ENCODE data around the gene RGCC.
"Not testable (repeated sequence)": the region's sequence is repeated elsewhere in the genome, so short reads cannot be mapped to it uniquely, and the experiment has no call there.

The RGCC gene

DNA sequence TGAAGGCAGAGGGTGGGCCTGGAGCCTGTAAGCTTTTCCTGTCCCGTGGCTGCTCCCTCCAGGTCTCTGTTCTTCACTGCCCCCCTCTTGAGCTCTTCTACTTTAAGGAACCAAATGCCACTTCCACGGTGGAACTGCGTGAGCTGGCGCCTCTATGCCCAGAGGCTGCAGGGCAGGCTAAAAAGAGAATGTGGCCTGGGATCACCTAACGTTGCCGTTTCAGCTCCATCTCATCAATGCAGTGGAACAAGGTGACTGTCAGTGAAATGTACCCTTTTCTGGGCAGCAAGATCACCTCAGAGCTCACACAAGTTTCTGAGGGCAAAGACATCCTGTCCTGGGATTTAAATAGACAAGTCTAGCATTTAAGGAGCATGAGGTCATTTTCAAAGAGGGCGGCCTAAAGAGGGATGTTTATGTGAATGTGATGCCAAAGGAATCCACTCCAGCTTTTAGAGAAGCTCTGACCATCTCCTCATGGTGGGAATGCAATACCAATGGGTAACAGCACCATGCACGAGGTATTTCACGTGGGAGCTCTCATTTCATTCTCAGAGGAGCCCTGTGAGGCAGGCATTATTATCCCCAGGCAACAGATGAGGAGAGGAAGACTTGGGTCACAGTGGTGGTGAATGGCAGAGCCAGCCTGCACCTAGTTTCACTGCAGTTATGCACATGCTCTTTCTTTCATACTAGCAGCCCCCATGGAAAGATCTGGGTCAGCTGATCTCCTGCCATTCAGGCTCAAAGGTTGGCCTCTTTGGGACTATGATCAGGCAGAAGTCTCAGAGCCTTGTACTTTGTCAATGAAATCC, 39.3 kb downstream of the RGCC start:
- Histone ChIP-seq H3K9ac (ENCODE audit: low read length in 5 of 5) (no peak overlapping the region), H3K4me3 (ENCODE audit: low read depth in 1 of 5, low read length in 5 of 5) (no peak overlapping the region), H3K36me3 (ENCODE audit: control insufficient read depth in 5 of 5, insufficient read depth in 5 of 5, low read length in 5 of 5) (no peaks in the 10 kb centered on the region), H3K9me3 (ENCODE audit: control insufficient read depth in 5 of 5, low read length in 5 of 5) (no peaks in the 10 kb centered on the region), H3K27ac (ENCODE audit: low read depth, low read length) (no peak overlapping the region), H3K4me1 (ENCODE audit: control insufficient read depth in 5 of 5, insufficient read depth in 5 of 5, low read length in 5 of 5) (peaks cover 12 to 71% (median 58%) of the 10 kb centered on the region in 5 donors), H3K27me3 (ENCODE audit: control insufficient read depth in 5 of 5, insufficient read depth in 4 of 5, low read length in 5 of 5) (no peaks in the 10 kb centered on the region)

DNA sequence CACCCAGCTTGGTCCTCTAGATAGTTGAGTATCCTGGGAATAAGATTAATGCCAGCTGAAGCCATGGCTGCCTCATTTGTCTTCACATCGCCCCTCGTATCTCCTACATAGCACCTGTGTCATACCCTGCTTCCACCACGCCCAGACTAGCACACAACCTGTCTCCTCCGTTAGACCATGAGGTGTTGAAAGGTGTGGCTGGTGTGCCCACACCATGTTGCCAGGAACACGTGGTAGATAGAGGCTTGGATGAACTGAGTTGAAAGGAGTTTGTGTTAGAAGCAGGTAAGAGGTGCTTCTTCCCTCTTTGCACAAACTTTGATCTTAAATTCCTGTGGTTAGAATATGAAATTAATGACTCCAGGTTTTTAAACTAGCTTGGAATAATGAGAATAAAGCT, 40.1 kb downstream of the RGCC start:
- Histone ChIP-seq H3K9me3 (ENCODE audit: control insufficient read depth in 5 of 5, low read length in 5 of 5) (no peaks in the 10 kb centered on the region), H3K9ac (ENCODE audit: low read length in 5 of 5) (no peak overlapping the region), H3K27me3 (ENCODE audit: control insufficient read depth in 5 of 5, insufficient read depth in 4 of 5, low read length in 5 of 5) (no peaks in the 10 kb centered on the region), H3K4me3 (ENCODE audit: low read depth in 1 of 5, low read length in 5 of 5) (no peak overlapping the region), H3K36me3 (ENCODE audit: control insufficient read depth in 5 of 5, insufficient read depth in 5 of 5, low read length in 5 of 5) (no peaks in the 10 kb centered on the region), H3K27ac (ENCODE audit: low read depth, low read length) (no peak overlapping the region), H3K4me1 (ENCODE audit: control insufficient read depth in 5 of 5, insufficient read depth in 5 of 5, low read length in 5 of 5) (peaks cover 11 to 67% (median 53%) of the 10 kb centered on the region in 5 donors)

DNA sequence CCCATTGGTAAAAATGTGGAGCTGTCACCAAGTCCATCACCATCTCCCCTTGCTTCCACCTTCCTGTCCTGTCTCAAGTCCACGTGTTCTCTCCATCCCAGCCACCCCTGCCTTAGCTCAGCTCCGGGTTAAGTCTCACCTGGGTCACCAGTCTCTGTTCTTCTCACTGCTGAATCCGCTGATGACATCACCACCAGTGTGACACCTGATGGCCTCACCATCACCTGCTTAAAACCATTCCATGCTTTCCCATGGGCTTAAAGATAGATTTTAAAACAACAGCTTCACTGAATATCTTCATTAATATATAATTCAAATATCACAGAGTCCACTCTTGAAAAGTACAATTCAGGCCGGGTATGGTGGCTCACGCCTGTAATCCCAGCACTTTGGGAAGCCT, 42.1 kb downstream of the RGCC start:
- peaks cover 9 to 47% (median 33%) of the 10 kb centered on the region in 5 donors for H3K4me1 ChIP-seq (ENCODE audit: control insufficient read depth in 5 of 5, insufficient read depth in 5 of 5, low read length in 5 of 5)
- no peaks in the 10 kb centered on the region for H3K36me3 ChIP-seq (ENCODE audit: control insufficient read depth in 5 of 5, insufficient read depth in 5 of 5, low read length in 5 of 5)
- no peak overlapping the region for H3K4me3 ChIP-seq (ENCODE audit: low read depth in 1 of 5, low read length in 5 of 5)
- no peaks in the 10 kb centered on the region for H3K27me3 ChIP-seq (ENCODE audit: control insufficient read depth in 5 of 5, insufficient read depth in 4 of 5, low read length in 5 of 5)
- no peak overlapping the region for H3K27ac ChIP-seq (ENCODE audit: low read depth, low read length)
- H3K9ac ChIP-seq (ENCODE audit: low read length in 5 of 5): no peak overlapping the region
- H3K9me3 ChIP-seq (ENCODE audit: control insufficient read depth in 5 of 5, low read length in 5 of 5): peaks cover 0 to 3% (median 0%) of the 10 kb centered on the region in 5 donors

DNA sequence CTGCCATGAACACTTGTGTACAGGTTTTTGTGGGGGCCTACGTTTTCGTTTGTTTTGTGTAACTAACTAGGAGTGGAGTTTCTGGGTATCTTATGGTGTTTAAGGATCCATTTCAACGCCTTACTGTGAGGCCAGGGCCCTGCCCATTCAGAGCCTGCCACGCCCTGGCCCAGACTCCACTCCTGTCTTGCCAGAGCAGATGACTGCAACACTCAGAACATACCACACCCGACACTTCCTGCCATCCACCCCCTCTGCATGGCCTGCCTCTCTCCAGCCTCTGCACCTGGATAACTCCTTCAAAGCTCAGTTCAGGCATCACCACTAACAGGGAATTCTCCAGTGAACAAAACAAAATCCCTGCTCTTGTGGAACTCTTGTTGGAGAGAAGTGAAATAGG, 43.2 kb downstream of the RGCC start:
- no peaks in the 10 kb centered on the region for H3K27me3 ChIP-seq (ENCODE audit: control insufficient read depth in 5 of 5, insufficient read depth in 4 of 5, low read length in 5 of 5)
- no peak overlapping the region for H3K9ac ChIP-seq (ENCODE audit: low read length in 5 of 5)
- no peaks in the 10 kb centered on the region for H3K36me3 ChIP-seq (ENCODE audit: control insufficient read depth in 5 of 5, insufficient read depth in 5 of 5, low read length in 5 of 5)
- H3K9me3 ChIP-seq (ENCODE audit: control insufficient read depth in 5 of 5, low read length in 5 of 5): peaks cover 0 to 3% (median 0%) of the 10 kb centered on the region in 5 donors
- H3K4me3 ChIP-seq (ENCODE audit: low read depth in 1 of 5, low read length in 5 of 5): no peak overlapping the region
- no peak overlapping the region for H3K27ac ChIP-seq (ENCODE audit: low read depth, low read length)
- H3K4me1 ChIP-seq (ENCODE audit: control insufficient read depth in 5 of 5, insufficient read depth in 5 of 5, low read length in 5 of 5): peaks cover 5 to 36% (median 22%) of the 10 kb centered on the region in 5 donors

DNA sequence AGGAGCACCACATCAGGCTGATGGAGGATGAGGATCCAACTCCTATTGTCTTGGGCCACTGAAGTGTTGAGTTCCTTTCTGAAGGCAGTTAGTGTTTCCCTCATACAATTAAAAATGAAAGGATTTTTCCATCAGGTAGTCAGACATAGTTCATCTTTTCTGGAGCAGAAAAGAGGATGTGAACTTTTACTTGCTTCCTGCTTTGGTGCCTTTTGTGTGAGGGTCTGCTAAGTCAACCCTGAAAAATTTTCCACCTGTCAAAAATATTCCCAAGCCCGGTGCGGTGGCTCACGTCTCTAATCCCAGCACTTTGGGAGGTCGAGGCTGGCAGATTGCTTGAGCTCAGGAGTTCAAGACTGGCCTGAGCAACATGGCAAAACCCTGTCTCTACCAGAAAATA, 43.9 kb downstream of the RGCC start:
- H3K9me3 ChIP-seq (ENCODE audit: control insufficient read depth in 5 of 5, low read length in 5 of 5): peaks cover 0 to 3% (median 0%) of the 10 kb centered on the region in 5 donors
- no peak overlapping the region for H3K27ac ChIP-seq (ENCODE audit: low read depth, low read length)
- H3K9ac ChIP-seq (ENCODE audit: low read length in 5 of 5): no peak overlapping the region
- peaks cover 3 to 28% (median 17%) of the 10 kb centered on the region in 5 donors for H3K4me1 ChIP-seq (ENCODE audit: control insufficient read depth in 5 of 5, insufficient read depth in 5 of 5, low read length in 5 of 5)
- no peaks in the 10 kb centered on the region for H3K36me3 ChIP-seq (ENCODE audit: control insufficient read depth in 5 of 5, insufficient read depth in 5 of 5, low read length in 5 of 5)
- H3K27me3 ChIP-seq (ENCODE audit: control insufficient read depth in 5 of 5, insufficient read depth in 4 of 5, low read length in 5 of 5): no peaks in the 10 kb centered on the region
- no peak overlapping the region for H3K4me3 ChIP-seq (ENCODE audit: low read depth in 1 of 5, low read length in 5 of 5)

DNA sequence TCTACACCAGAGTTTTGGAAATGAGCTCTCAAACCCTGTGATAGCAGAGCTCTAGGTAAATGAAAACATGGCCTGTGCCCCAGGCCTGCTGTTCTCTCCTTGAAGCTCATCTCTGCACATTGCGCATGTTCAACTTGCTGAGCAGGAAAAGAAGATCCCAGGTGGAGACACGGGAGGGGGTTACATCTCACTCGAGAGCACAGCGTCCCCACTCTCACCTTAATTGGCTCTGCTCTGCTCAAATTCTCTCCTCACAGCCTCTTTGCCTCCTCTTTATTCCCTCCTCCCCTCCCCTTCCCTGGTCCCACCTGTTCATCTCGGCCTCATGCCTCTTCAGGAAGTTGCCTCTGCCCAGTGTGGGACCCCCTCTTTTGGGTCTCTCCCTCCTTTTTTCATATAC, 44.7 kb downstream of the RGCC start:
- H3K9me3 ChIP-seq (ENCODE audit: control insufficient read depth in 5 of 5, low read length in 5 of 5): peaks cover 0 to 3% (median 0%) of the 10 kb centered on the region in 5 donors
- no peak overlapping the region for H3K27ac ChIP-seq (ENCODE audit: low read depth, low read length)
- H3K27me3 ChIP-seq (ENCODE audit: control insufficient read depth in 5 of 5, insufficient read depth in 4 of 5, low read length in 5 of 5): no peaks in the 10 kb centered on the region
- no peak overlapping the region for H3K9ac ChIP-seq (ENCODE audit: low read length in 5 of 5)
- H3K4me1 ChIP-seq (ENCODE audit: control insufficient read depth in 5 of 5, insufficient read depth in 5 of 5, low read length in 5 of 5): peaks cover 0 to 21% (median 13%) of the 10 kb centered on the region in 5 donors
- no peak overlapping the region for H3K4me3 ChIP-seq (ENCODE audit: low read depth in 1 of 5, low read length in 5 of 5)
- no peaks in the 10 kb centered on the region for H3K36me3 ChIP-seq (ENCODE audit: control insufficient read depth in 5 of 5, insufficient read depth in 5 of 5, low read length in 5 of 5)

DNA sequence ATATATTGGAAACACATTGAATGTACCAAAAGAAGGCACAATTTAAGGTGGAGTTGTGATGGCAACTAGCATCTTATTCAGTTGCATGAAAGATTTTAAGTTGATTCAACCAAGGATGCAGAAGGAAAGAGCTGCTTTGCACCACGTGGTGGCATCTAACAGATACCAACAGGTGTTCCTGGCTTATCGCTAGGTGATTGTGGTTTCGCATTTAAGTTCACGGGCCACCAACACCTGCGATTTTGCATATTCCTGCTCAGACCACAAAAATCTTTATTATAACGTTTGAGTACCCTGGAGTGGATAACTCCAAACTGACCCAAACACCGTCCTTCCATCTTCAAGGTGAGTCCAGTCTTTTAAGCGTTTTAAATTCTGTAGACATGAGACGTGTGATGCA, 45.3 kb downstream of the RGCC start:
- Histone ChIP-seq H3K27ac (ENCODE audit: low read depth, low read length) (no peak overlapping the region), H3K4me1 (ENCODE audit: control insufficient read depth in 5 of 5, insufficient read depth in 5 of 5, low read length in 5 of 5) (peaks cover 0 to 16% (median 8%) of the 10 kb centered on the region in 5 donors), H3K9me3 (ENCODE audit: control insufficient read depth in 5 of 5, low read length in 5 of 5) (peaks cover 0 to 3% (median 0%) of the 10 kb centered on the region in 5 donors), H3K27me3 (ENCODE audit: control insufficient read depth in 5 of 5, insufficient read depth in 4 of 5, low read length in 5 of 5) (no peaks in the 10 kb centered on the region), H3K4me3 (ENCODE audit: low read depth in 1 of 5, low read length in 5 of 5) (no peak overlapping the region), H3K36me3 (ENCODE audit: control insufficient read depth in 5 of 5, insufficient read depth in 5 of 5, low read length in 5 of 5) (no peaks in the 10 kb centered on the region), H3K9ac (ENCODE audit: low read length in 5 of 5) (no peak overlapping the region)

DNA sequence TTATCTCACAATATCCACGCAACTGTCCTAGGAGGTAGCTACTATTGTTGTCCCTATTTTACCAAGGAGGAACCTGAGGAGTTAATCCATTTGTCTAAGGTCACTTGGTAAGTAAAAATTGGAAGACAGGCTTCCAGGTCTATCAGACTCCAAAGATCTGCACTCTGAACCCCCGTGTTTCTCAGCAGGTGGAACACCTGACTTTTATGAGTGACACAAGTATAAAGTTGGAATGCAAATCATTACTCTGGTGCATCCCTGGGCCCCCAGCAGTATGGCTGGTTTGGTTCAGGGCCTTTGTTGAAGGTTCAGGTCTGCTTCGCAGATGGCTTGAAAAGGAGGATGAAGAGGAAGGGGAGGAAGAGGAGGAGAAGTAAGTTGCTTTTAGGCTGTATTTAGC, 46.0 kb downstream of the RGCC start:
- Histone ChIP-seq H3K27me3 (ENCODE audit: control insufficient read depth in 5 of 5, insufficient read depth in 4 of 5, low read length in 5 of 5) (no peaks in the 10 kb centered on the region), H3K36me3 (ENCODE audit: control insufficient read depth in 5 of 5, insufficient read depth in 5 of 5, low read length in 5 of 5) (no peaks in the 10 kb centered on the region), H3K27ac (ENCODE audit: low read depth, low read length) (no peak overlapping the region)

DNA sequence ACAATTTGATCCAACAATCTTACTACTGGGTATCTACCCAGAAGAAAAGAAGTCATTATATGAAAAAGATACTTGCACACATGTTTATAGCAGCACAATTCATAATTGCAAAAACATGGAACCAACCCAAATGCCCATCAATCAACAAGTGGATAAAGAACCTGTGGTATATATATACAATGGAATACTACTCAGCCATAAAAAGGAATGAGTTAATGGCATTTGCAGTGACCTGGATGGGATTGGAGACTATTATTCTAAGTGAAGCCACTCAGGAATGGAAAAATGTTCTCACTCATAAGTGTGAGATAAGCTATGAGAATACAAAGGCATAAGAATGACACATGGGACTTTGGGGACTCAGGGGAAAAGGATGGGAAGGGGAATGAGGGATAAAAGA, 47.3 kb downstream of the RGCC start:
- not testable (repeated sequence) for H3K4me1 ChIP-seq (ENCODE audit: control insufficient read depth in 5 of 5, insufficient read depth in 5 of 5, low read length in 5 of 5); H3K4me3 ChIP-seq (ENCODE audit: low read depth in 1 of 5, low read length in 5 of 5); H3K36me3 ChIP-seq (ENCODE audit: control insufficient read depth in 5 of 5, insufficient read depth in 5 of 5, low read length in 5 of 5); H3K9me3 ChIP-seq (ENCODE audit: control insufficient read depth in 5 of 5, low read length in 5 of 5); H3K9ac ChIP-seq (ENCODE audit: low read length in 5 of 5); H3K27ac ChIP-seq (ENCODE audit: low read depth, low read length); H3K27me3 ChIP-seq (ENCODE audit: control insufficient read depth in 5 of 5, insufficient read depth in 4 of 5, low read length in 5 of 5)

More for the DNA sequence above, 46.0 kb downstream of the RGCC start:
- H3K4me3 ChIP-seq (ENCODE audit: low read depth in 1 of 5, low read length in 5 of 5): no peak overlapping the region
- peaks cover 0 to 11% (median 7%) of the 10 kb centered on the region in 5 donors for H3K4me1 ChIP-seq (ENCODE audit: control insufficient read depth in 5 of 5, insufficient read depth in 5 of 5, low read length in 5 of 5)
- no peak overlapping the region for H3K9ac ChIP-seq (ENCODE audit: low read length in 5 of 5)
- peaks cover 0 to 3% (median 0%) of the 10 kb centered on the region in 5 donors for H3K9me3 ChIP-seq (ENCODE audit: control insufficient read depth in 5 of 5, low read length in 5 of 5)

DNA sequence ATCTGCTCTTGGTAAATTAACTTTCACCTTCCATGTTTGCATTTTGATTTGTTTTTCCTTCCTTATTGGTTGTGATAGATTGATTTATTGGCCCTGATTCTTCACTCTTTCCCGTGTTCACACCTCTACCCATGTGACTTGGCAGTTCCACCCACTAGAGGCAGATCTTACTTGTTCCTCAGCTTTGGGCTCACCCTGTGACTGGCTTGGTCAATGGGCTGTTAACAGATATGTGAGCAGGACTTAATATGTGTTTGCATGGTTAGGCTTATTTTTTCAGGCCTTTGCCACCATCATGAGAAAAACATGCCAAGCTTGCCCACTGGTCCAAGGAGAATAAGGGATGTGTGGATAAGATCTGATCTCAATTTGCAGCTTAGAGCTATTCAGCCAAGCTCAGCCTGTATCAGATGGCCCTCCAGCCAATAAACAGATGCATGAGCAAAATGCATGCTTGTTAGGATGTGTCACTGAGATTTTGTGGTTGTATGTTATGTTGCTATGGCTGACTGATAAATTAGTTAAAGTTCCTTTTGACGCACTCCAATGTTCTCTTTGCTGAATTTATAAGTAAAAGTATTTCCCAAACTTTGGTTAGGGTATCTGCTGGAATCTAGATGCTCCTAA, 48.0 kb downstream of the RGCC start:
- no peak overlapping the region for H3K27ac ChIP-seq (ENCODE audit: low read depth, low read length)
- peaks cover 0 to 6% (median 0%) of the 10 kb centered on the region in 5 donors for H3K4me1 ChIP-seq (ENCODE audit: control insufficient read depth in 5 of 5, insufficient read depth in 5 of 5, low read length in 5 of 5)
- H3K36me3 ChIP-seq (ENCODE audit: control insufficient read depth in 5 of 5, insufficient read depth in 5 of 5, low read length in 5 of 5): no peaks in the 10 kb centered on the region
- no peak overlapping the region for H3K9ac ChIP-seq (ENCODE audit: low read length in 5 of 5)
- H3K4me3 ChIP-seq (ENCODE audit: low read depth in 1 of 5, low read length in 5 of 5): no peak overlapping the region
- peaks cover 0 to 3% (median 0%) of the 10 kb centered on the region in 5 donors for H3K9me3 ChIP-seq (ENCODE audit: control insufficient read depth in 5 of 5, low read length in 5 of 5)
- no peaks in the 10 kb centered on the region for H3K27me3 ChIP-seq (ENCODE audit: control insufficient read depth in 5 of 5, insufficient read depth in 4 of 5, low read length in 5 of 5)
